ENCODE results near the gene PCDHB13.
"Not testable (repeated sequence)": the region's sequence is repeated elsewhere in the genome, so short reads cannot be mapped to it uniquely, and the experiment has no call there.

DNA sequence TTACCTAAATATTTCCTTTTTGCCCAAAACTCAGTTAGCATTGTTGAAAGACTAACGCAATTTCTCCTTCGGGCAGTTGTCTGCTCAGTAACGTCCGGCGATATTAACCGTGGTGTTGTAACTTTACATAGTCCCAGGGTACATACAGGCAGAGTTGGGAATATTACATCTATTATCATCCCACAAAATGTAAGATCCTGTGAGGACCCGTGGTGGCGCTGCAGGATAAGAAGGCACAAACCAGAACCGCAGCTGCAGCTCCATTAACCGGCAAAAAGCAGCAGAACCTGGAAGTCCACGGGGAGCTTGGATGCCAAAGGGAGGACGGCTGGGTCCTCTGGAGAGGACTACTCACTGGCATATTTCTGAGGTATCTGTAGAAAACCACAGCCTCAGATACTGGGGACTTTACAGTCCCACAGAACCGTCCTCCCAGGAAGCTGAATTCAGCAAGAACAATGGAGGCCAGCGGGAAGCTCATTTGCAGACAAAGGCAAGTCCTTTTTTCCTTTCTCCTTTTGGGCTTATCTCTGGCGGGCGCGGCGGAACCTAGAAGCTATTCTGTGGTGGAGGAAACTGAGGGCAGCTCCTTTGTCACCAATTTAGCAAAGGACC lies 36.0 kb upstream of the PCDHB13 start, which contains the start of gene PCDHB8:
- not testable (repeated sequence) for TF ChIP-seq TAF1 (IDR thresholded peaks at IDR 0.05; ENCODE audit: borderline replicate concordance, insufficient read depth, low read length); POLR2AphosphoS5 (IDR thresholded peaks at IDR 0.05; ENCODE audit: low read depth, low read length)
